HCT116 (cell line): ENCODE results near the gene VWA5B1. TPM values are rescaled to one million over a fixed set of nuclear protein-coding genes. Genes with fewer than 3 reads are reported as not detected.

Experiments used
- ATAC-seq: fragments of 200-7000 bp; cut with Tn5 transposase; 2 replicates; pipeline ENCODE4 v1.9.1; 2020; ENCODE audit warnings: mild to moderate bottlenecking, moderate library complexity
- BruUV-seq: library from RNA; stranded (reverse); fragments of 400-500 nt; replicated peaks from 2 replicates; lab custom pipeline; 2021; lab: Mats Ljungman, UMichigan
- CTCF ChIA-PET: fragments of 300-600 bp; sonication (Branson Sonifier 250); formaldehyde crosslinking; loops from one replicate; lab custom pipeline; 2021; ENCODE audit warnings: antibody characterized with exemption; lab: Charles Lee
- POLR2A ChIA-PET: fragments of 300-600, 350-600 bp; sonication (Branson Sonifier 250); formaldehyde crosslinking; loops from one replicate; lab custom pipeline; 2021; ENCODE audit warnings: antibody characterized with exemption; lab: Charles Lee
- RAD21 ChIA-PET, 2 experiments: fragments of 300-600 bp; sonication (Branson Sonifier 250); formaldehyde crosslinking; loops; one replicate each; lab custom pipeline; 2023; ENCODE audit warnings: low total read pairs in 2 of 2; ENCODE audit not compliant: uncharacterized antibody in 2 of 2, unreplicated experiment in 2 of 2, low non-redundant PET in 1 of 2; lab: Charles Lee
- DNase-seq: peaks from one replicate; pipeline ENCODE4 v3.0.0-alpha.2; 2010; ENCODE audit warnings: low read depth, low spot score
- H2AFZ ChIP-seq: fragments of 200-600 bp; shearing (Covaris generic), sonication (generic); 2 replicates; pipeline ENCODE4 v1.6.1; 2017; ENCODE audit warnings: low read depth, mixed run types, mixed read lengths, antibody characterized with exemption, low read length; ENCODE audit not compliant: poor library complexity, severe bottlenecking
- H3K27ac ChIP-seq: 2 replicates; pipeline ENCODE4 v1.5.1; 2012; ENCODE audit warnings: low read depth, low read length
- H3K27me3 ChIP-seq: fragments of 200-600 bp; sonication (generic); 2 replicates; pipeline ENCODE4 v1.6.1; 2016; ENCODE audit warnings: mixed run types, low read length, mixed read lengths; ENCODE audit not compliant: insufficient read depth
- H3K36me3 ChIP-seq, 2 experiments: fragments of 200-500 bp in 1 of 2; fragments of 200-600 bp in 1 of 2; sonication (Bioruptor generic) in 1 of 2; sonication (generic) in 1 of 2; 2 replicates each; pipeline versions ENCODE4 v1.5.1 to v1.6.1; 2014 to 2016; ENCODE audit warnings: low read length in 2 of 2, inconsistent platforms in 1 of 2, mixed read lengths in 1 of 2, mixed run types in 1 of 2; ENCODE audit not compliant: insufficient read depth in 2 of 2, control insufficient read depth in 1 of 2
- H3K4me1 ChIP-seq, 2 experiments: fragments of 200-600 bp in 1 of 2; sonication (generic) in 1 of 2; 2 replicates each; pipeline versions ENCODE4 v1.5.1 to v1.6.1; 2012 to 2017; ENCODE audit warnings: low read length in 2 of 2, inconsistent platforms in 1 of 2, mild to moderate bottlenecking in 1 of 2, mixed read lengths in 1 of 2, mixed run types in 1 of 2, moderate library complexity in 1 of 2; ENCODE audit not compliant: insufficient read depth in 2 of 2, control insufficient read depth in 1 of 2
- H3K4me2 ChIP-seq: fragments of 200-600 bp; sonication (generic); 2 replicates; pipeline ENCODE4 v1.6.1; 2017; ENCODE audit warnings: mixed run types, low read length, mixed read lengths
- H3K4me3 ChIP-seq, 2 experiments: fragments of 200-600 bp in 1 of 2; sonication (generic) in 1 of 2; replicated peaks in 1 of 2; 2 replicates each; pipeline ENCODE4 v1.5.1; 2011 to 2016; ENCODE audit warnings: low read length in 2 of 2, control low read depth in 1 of 2, low read depth in 1 of 2, mild to moderate bottlenecking in 1 of 2, mixed read lengths in 1 of 2, mixed run types in 1 of 2
- H3K79me2 ChIP-seq: fragments of 200-600 bp; sonication (generic); 2 replicates; pipeline ENCODE4 v1.6.1; 2017; ENCODE audit warnings: mild to moderate bottlenecking, mixed run types, low read length, moderate library complexity, mixed read lengths; ENCODE audit not compliant: insufficient read depth
- H3K9ac ChIP-seq: fragments of 200-600 bp; sonication (generic); 2 replicates; pipeline ENCODE4 v1.6.1; 2016; ENCODE audit warnings: low read length, mixed read lengths
- H3K9me2 ChIP-seq: fragments of 200-600 bp; sonication (generic), shearing (Covaris generic); 2 replicates; pipeline ENCODE4 v1.6.1; 2017; ENCODE audit warnings: mixed run types, mild to moderate bottlenecking, moderate library complexity; ENCODE audit not compliant: insufficient read depth
- H3K9me3 ChIP-seq, 2 experiments: fragments of 200-500 bp in 1 of 2; fragments of 200-600 bp in 1 of 2; sonication (Bioruptor generic) in 1 of 2; sonication (generic) in 1 of 2; 2 replicates each; pipeline ENCODE4 v1.6.1; 2014 to 2017; ENCODE audit warnings: low read length in 2 of 2, mixed read lengths in 2 of 2, inconsistent platforms in 1 of 2, low read depth in 1 of 2, mild to moderate bottlenecking in 1 of 2, mixed run types in 1 of 2, moderate library complexity in 1 of 2; ENCODE audit not compliant: control insufficient read depth in 1 of 2, insufficient read depth in 1 of 2
- H4K20me1 ChIP-seq: fragments of 200-600 bp; sonication (generic), shearing (Covaris generic); 2 replicates; pipeline ENCODE4 v1.6.1; 2017; ENCODE audit warnings: mixed run types, mild to moderate bottlenecking, moderate library complexity; ENCODE audit not compliant: insufficient read depth
- ATF3 ChIP-seq: IDR thresholded peaks from 2 replicates; pipeline ENCODE4 v1.6.1; 2012
- CBX3 ChIP-seq: IDR thresholded peaks from 2 replicates; pipeline ENCODE4 v1.6.1; 2012; ENCODE audit warnings: low read depth
- EZH2 ChIP-seq: fragments of 200-600 bp; sonication (generic); IDR thresholded peaks from 2 replicates; pipeline ENCODE4 v1.6.1; 2017; ENCODE audit warnings: antibody characterized with exemption, mixed run types
- JUND ChIP-seq: IDR thresholded peaks from 2 replicates; pipeline ENCODE4 v1.6.1; 2012
- MAX ChIP-seq: IDR thresholded peaks from 2 replicates; pipeline ENCODE4 v1.6.1; 2012
- POLR2A ChIP-seq: IDR thresholded peaks from 2 replicates; pipeline ENCODE4 v1.7.0; 2011; ENCODE audit warnings: borderline replicate concordance; ENCODE audit not compliant: insufficient read depth, insufficient read length; ENCODE audit errors: extremely low read depth
- POLR2AphosphoS5 ChIP-seq: IDR thresholded peaks from 2 replicates; pipeline ENCODE4 v1.6.1; 2011; ENCODE audit warnings: mild to moderate bottlenecking, low read depth, low read length, moderate library complexity
- RAD21 ChIP-seq: IDR thresholded peaks from 2 replicates; pipeline ENCODE4 v1.6.1; 2012; ENCODE audit warnings: low read depth, mild to moderate bottlenecking
- REST ChIP-seq: IDR thresholded peaks from 2 replicates; pipeline ENCODE4 v1.6.1; 2012; ENCODE audit warnings: low read depth
- SRF ChIP-seq: IDR thresholded peaks from 2 replicates; pipeline ENCODE4 v1.6.1; 2012; ENCODE audit warnings: low read depth
- intact Hi-C: fragments of 100-400 bp; cut with micrococcal nuclease; formaldehyde crosslinking; loops from 2 replicates; pipeline ENCODE4 v1.10.0; 2022
- total RNA-seq: library from RNA; stranded (reverse); gene quantifications from one replicate; pipeline ENCODE4 v1.2.1, GENCODE V29; 2021; ENCODE audit not compliant: unreplicated experiment
- TF ChIP-seq, protein P1 (sequence below), 3 experiments: fragments of 200-600 bp in 1 of 3; sonication (generic) in 1 of 3; IDR thresholded peaks in 2 of 3; conservative IDR thresholded peaks in 1 of 3; 2 replicates each; pipeline ENCODE4 v1.5.1; 2012 to 2017; ENCODE audit warnings: low read depth in 2 of 3, low read length in 2 of 3, antibody characterized with exemption in 1 of 3, borderline replicate concordance in 1 of 3, control low read depth in 1 of 3, mild to moderate bottlenecking in 1 of 3, mixed read lengths in 1 of 3, mixed run types in 1 of 3, moderate library complexity in 1 of 3; ENCODE audit not compliant: insufficient read depth in 1 of 3

VWA5B1 gene
- total RNA-seq, 1 experiment from 2014 or later, result not detected

DNA sequence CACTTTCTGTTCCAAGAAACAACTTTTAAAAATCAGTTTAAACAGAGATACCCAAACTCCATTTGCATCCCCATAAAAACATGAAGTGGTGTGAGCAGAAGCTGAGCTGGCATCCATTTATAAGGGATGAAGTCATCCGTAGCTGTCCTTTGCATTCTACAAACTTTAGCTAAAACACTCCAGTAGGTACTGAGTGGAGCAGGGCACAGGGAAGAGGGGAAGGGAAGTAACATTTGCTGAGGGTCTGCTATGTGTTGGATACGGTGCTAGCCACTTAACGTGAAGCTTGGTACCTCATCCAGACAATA is 32.9 kb downstream of the VWA5B1 start:
- CTCF ChIA-PET, result no interaction called here
- H3K4me1 ChIP-seq, result no peaks in the 10 kb centered on the region

More for the DNA sequence above, 32.9 kb downstream of the VWA5B1 start:
- no peaks in the 10 kb centered on the region for H3K9me3 ChIP-seq
- intact Hi-C loops, result no loop called here
- DNase-seq (no peak), ATAC-seq (no peak)
- RAD21 ChIA-PET, result no interaction called here
- no peaks in the 10 kb centered on the region for H3K79me2 ChIP-seq
- no TSS peak for BruUV-seq
- H3K36me3 ChIP-seq, result no peaks in the 10 kb centered on the region
- peaks cover 21% of the 10 kb centered on the region; the same call in 1 of the 2 replicates for H3K27me3 ChIP-seq
- no peak overlapping the region for H3K9ac ChIP-seq
- H3K27ac ChIP-seq, result no peak overlapping the region
- no peak overlapping the region for H3K4me2 ChIP-seq
- H3K9me2 ChIP-seq, result no peaks in the 10 kb centered on the region
- no peak overlapping the region for H2AFZ ChIP-seq
- H4K20me1 ChIP-seq, result no peaks in the 10 kb centered on the region
- no peak overlapping the region for H3K4me3 ChIP-seq
- POLR2A ChIA-PET, result no interaction called here
- no peak for TF ChIP-seq POLR2A
- no peak for TF ChIP-seq JUND
- TF ChIP-seq SRF, result no peak
- no peak for TF ChIP-seq CBX3
- TF ChIP-seq POLR2AphosphoS5, result no peak
- TF ChIP-seq, protein P1, sequence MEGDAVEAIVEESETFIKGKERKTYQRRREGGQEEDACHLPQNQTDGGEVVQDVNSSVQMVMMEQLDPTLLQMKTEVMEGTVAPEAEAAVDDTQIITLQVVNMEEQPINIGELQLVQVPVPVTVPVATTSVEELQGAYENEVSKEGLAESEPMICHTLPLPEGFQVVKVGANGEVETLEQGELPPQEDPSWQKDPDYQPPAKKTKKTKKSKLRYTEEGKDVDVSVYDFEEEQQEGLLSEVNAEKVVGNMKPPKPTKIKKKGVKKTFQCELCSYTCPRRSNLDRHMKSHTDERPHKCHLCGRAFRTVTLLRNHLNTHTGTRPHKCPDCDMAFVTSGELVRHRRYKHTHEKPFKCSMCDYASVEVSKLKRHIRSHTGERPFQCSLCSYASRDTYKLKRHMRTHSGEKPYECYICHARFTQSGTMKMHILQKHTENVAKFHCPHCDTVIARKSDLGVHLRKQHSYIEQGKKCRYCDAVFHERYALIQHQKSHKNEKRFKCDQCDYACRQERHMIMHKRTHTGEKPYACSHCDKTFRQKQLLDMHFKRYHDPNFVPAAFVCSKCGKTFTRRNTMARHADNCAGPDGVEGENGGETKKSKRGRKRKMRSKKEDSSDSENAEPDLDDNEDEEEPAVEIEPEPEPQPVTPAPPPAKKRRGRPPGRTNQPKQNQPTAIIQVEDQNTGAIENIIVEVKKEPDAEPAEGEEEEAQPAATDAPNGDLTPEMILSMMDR (IDR thresholded peaks at IDR 0.05 in 2 of 3, conservative IDR thresholded peaks at IDR 0.05 in 1 of 3; ENCODE audit: borderline replicate concordance in 1 of 3, insufficient read depth in 1 of 3, low read depth in 2 of 3, low read length in 2 of 3), result no peak
- TF ChIP-seq REST, result no peak
- TF ChIP-seq RAD21, result no peak
- no peak for TF ChIP-seq ATF3
- TF ChIP-seq MAX, result no peak
- TF ChIP-seq EZH2, result no peak
